T-helper 1 cell (primary cell): ENCODE results near the gene USH2A.

Source experiments
- DNase-seq, 5 donors: peaks; one replicate each; pipeline ENCODE4 v3.0.0-alpha.2; 2012 to 2020
- total RNA-seq, 4 donors: gene quantifications; one replicate each; lab custom pipeline; 2026; lab: John Stamatoyannopoulos, UW

The USH2A gene, protein sequence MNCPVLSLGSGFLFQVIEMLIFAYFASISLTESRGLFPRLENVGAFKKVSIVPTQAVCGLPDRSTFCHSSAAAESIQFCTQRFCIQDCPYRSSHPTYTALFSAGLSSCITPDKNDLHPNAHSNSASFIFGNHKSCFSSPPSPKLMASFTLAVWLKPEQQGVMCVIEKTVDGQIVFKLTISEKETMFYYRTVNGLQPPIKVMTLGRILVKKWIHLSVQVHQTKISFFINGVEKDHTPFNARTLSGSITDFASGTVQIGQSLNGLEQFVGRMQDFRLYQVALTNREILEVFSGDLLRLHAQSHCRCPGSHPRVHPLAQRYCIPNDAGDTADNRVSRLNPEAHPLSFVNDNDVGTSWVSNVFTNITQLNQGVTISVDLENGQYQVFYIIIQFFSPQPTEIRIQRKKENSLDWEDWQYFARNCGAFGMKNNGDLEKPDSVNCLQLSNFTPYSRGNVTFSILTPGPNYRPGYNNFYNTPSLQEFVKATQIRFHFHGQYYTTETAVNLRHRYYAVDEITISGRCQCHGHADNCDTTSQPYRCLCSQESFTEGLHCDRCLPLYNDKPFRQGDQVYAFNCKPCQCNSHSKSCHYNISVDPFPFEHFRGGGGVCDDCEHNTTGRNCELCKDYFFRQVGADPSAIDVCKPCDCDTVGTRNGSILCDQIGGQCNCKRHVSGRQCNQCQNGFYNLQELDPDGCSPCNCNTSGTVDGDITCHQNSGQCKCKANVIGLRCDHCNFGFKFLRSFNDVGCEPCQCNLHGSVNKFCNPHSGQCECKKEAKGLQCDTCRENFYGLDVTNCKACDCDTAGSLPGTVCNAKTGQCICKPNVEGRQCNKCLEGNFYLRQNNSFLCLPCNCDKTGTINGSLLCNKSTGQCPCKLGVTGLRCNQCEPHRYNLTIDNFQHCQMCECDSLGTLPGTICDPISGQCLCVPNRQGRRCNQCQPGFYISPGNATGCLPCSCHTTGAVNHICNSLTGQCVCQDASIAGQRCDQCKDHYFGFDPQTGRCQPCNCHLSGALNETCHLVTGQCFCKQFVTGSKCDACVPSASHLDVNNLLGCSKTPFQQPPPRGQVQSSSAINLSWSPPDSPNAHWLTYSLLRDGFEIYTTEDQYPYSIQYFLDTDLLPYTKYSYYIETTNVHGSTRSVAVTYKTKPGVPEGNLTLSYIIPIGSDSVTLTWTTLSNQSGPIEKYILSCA (N-terminal part only)
- total RNA-seq: 0 to 0.24 (median 0) reads per million in 4 donors

- no peak for DNase-seq
These were observed at the start of gene USH2A for GRCh38 chr1:216422821-216423520. Gene USH2A, minus strand, starts transcription at chr1:216423448. Its CDS starts 1,112 bp downstream, at chr1:216422336.

DNA sequence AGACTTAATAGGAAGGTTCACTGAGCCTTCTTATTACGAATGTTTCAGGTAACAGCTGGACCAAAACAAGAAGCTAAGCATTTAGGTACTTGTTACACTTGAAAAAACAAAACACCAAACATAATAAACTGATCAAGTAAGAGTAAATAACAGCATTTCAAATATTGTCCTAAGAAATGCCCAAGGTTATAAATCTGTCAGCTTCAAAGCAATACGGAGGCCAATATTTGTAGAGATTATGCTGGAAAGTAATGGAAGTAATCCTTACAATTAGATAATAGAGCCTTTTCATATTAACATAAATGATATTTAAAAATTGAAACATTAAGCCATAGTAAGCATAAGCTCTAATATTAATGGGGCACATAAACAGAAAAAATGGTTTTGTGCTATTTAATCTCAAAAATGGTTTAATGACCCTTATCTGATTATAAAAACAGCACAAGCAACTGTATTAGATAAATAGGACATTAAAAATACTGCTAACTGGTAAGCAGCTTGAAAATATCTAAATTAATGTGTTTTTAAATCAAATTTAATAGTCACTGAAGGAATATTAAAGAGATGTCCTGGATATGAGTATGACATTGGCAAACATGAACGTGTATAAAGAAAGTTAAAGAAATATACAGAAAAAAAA, 43.0 kb upstream of the USH2A start:
- DNase-seq: no peak

DNA sequence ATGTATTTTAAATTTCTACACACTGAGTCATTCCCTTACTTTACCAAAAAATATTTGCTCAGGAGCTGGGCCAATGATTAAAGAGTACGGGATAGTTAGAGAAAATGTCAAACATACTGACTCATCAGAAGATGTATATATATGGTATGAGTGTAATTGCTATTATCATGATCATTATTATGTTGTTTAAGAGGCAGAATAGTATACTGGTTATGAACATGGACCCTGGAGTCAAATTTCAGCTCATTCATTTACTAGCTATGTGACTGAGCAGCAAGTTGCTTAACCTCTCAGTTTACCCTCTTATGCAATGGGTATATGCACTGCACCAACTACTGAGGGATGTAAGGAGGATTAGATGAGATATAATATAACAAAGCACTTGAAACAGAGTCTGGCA, 41.2 kb upstream of the USH2A start:
- DNase-seq: no peak

- no peak for DNase-seq
These were observed 39.0 kb upstream of the USH2A start for GRCh38 chr1:216462066-216462775.

DNA sequence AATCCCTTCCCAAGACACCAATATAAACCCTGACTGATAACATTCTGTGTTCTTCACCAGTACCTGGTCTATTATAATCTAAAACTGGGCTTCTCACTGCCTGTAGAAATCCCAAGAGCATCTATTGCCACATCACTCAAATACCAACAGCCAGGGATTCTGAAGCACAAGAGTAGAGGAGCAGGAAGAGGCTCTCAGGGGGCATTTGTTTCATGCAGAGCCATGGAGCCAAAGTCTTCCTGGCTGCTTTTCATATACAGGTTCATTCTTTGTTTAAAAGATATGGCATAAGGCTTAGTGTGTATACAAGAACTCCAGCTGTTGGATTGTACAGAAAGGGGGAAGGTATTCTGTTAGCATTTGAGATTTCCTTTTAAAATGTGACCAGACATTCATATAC, 38.2 kb upstream of the USH2A start:
- DNase-seq: no peak

- DNase-seq: no peak
These were observed 36.5 kb upstream of the USH2A start for GRCh38 chr1:216459651-216460207.

GRCh38 chr1:216458812-216459211, 35.6 kb upstream of the USH2A start:
- no peak for DNase-seq

DNA sequence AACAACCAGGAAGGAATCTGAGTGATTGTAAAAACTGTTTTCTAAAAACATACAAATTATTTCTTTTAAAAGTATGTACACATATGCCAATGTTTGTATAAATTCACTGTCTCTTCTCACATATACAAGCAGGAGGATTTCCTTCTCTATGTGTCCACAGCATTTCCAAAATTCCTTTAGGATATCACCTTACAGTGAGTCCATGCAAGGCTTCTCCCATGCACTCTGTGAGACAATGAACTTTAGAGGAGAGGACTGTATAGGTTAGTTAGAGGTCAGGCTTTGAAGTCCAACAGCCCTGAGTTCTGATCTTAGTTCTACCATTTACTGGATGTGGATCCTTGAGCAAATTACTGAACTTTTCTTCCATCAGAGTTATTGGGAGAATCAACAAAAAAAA, 34.1 kb upstream of the USH2A start:
- DNase-seq: no peak

GRCh38 chr1:216456682-216457081, 33.4 kb upstream of the USH2A start:
- DNase-seq: no peak

DNA sequence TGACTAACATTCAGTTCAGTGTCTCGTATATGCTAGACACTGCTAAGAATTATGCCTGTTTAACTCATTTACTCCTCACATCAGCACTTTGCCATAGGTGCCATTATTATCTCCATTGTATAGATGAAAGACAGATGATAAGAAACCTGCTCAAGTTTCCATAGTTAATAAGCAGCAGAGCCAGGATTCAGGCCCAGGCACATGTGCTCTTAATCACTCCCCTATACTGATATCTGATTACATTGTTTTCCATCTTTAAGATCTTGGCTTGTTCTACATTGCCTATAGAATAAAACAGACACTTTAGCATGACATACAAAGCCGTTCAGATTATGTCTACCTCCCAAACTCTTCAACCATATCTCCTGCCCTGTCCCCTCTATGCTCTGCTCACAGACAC, 30.5 kb upstream of the USH2A start:
- no peak for DNase-seq

DNA sequence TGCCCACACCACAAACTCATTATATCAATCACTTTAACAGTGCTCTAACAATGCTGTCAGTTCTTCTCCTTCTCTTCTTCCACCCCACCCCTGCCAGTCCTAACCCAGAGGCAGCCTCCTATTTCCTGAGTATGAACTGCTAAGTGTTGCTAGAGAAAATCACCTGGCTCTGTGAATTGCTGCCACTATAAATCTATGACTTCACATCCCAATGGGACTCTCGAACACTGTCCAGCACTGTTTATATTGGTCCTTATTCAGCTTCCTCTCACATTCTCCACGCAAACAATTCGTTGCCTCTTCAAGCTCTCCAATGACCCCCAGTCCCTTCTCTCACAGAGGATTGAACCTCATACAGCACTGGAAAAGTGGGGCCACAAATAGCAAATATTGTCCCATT, 27.0 kb upstream of the USH2A start:
- DNase-seq: no peak

GRCh38 chr1:216448011-216448510, 24.8 kb upstream of the USH2A start:
- no peak for DNase-seq

DNA sequence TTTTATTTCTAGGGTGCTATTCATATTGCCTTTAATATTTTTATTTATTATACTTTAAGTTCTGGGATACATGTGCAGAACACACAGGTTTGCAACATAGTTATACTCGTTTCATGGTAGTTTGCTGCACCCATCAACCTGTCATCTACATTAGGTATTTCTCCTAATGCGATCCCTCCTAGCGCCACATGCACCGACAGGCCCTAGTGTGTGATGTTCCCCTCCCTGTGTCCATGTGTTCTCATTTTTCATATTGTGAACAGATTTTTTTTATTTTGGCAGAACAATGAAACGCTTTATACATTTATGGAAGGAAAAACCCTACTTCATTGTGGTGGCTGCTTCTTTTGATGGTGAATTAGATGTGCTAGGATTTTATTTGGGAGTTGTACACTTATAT, 14.4 kb upstream of the USH2A start:
- no peak for DNase-seq

- no peak for DNase-seq
These were observed 11.0 kb upstream of the USH2A start for GRCh38 chr1:216434232-216434631.

GRCh38 chr1:216433175-216433574, 9.9 kb upstream of the USH2A start:
- DNase-seq: no peak

GRCh38 chr1:216430744-216431143, 7.5 kb upstream of the USH2A start:
- DNase-seq: no peak

DNA sequence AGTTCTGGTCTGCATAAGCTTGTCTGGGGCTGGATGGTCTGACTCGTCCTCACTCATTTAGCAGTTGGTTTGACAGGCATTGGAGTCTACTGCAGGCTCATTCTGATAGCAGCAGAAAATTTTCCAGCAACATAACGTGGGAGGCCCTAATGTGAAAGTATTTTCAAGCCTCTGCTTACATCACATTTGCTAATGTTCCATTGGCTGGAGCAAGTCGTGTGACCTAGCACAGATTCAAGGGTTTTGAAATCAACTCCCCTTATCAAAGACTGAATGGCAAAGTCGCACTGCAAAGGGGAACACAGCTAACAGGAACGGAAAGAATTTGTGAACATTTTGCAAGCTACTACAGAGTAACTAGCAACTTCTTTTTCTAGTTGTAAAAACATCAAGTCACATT, 2.3 kb upstream of the USH2A start:
- DNase-seq: no peak

DNA sequence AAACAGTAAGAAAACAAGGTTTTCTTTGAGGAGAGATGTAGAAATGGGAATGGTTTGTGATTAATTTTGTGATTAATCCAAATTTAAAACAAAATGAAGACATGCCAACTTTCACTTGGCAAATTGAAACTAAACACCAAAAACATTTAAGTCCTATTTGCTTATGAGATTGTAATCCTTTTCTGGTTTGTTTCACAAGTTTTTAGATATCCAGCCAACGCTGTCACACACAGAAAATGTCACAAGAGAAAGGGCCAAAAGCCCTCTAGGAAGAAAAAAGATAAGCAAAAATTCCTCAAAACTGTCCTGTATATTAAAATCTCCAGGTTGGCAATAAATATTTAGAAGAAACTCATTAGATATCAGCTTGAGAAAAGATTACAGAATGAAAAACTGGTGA, 2.5 kb downstream of the USH2A start:
- DNase-seq: no peak

- DNase-seq: no peak
These were observed 3.0 kb downstream of the USH2A start for GRCh38 chr1:216420263-216420662.

GRCh38 chr1:216416488-216416887, 6.8 kb downstream of the USH2A start:
- DNase-seq: no peak

GRCh38 chr1:216410026-216410425, 13.2 kb downstream of the USH2A start:
- DNase-seq: no peak
